Measurements from ENCODE around the gene PPEF1.
A peak's percentile ranks its signal among the peaks of the same experiment; 100 is the strongest.

Gene PPEF1, protein sequence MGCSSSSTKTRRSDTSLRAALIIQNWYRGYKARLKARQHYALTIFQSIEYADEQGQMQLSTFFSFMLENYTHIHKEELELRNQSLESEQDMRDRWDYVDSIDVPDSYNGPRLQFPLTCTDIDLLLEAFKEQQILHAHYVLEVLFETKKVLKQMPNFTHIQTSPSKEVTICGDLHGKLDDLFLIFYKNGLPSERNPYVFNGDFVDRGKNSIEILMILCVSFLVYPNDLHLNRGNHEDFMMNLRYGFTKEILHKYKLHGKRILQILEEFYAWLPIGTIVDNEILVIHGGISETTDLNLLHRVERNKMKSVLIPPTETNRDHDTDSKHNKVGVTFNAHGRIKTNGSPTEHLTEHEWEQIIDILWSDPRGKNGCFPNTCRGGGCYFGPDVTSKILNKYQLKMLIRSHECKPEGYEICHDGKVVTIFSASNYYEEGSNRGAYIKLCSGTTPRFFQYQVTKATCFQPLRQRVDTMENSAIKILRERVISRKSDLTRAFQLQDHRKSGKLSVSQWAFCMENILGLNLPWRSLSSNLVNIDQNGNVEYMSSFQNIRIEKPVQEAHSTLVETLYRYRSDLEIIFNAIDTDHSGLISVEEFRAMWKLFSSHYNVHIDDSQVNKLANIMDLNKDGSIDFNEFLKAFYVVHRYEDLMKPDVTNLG

DNA sequence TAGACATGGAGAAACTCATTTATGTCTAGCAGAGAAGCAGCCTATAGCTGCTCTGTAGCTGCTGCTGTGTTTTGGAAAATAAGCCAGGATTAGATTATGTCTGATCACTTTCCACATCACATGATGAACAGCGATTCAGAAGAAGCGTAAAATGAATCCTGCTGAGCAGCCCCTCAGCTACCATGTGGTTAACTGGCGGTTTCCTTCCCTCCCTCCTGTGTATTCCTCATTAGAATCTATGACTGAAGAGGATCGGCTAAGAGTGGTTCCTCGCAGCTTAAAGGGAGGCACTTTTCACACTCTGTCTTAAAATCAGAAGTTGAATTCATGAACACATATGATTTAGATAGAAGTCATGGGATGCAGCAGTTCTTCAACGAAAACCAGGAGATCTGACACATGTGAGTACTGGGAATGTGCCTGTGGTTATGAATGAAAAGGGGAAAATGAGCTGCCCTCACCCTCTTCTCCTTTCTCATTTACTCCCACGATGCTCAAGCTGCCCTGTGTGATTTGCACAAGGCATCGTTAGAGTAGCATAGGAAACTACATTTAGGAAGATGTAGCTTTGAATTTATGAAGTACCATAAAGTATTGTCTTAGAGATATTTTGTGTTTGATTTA is at the start of gene PPEF1:
TSS of gene PPEF1 (plus strand) at position 220 of the 624 bp plus-strand sequence. CDS start at position 356, 136 bp downstream.
- Histone ChIP-seq H3K27ac (no peak within 1 kb of the TSS), H3K36me3 (replicated peaks) (no peaks in the 10 kb centered on the region), H3K27me3 (replicated peaks) (no peaks in the 10 kb centered on the region), H3K4me3 (ENCODE audit: low read depth, low read length) (no peak within 1 kb of the TSS)
- TF ChIP-seq CTCF (IDR thresholded peaks at IDR 0.05; ENCODE audit: low read depth, low read length, missing control alignments): no peak
- DNase-seq: no peak
- in situ Hi-C loops (cut with HindIII; ENCODE audit: low pct_ligation_motif_present, low sequenced_read_pairs): no loop called here

GRCh38 chrX:18661273-18661672 is 46.2 kb upstream of the PPEF1 start:
- Histone ChIP-seq H3K27me3 (replicated peaks) (no peaks in the 10 kb centered on the region), H3K36me3 (replicated peaks) (no peaks in the 10 kb centered on the region), H3K4me3 (ENCODE audit: low read depth, low read length) (peak overlapping the region; percentile 20), H3K27ac (no peak overlapping the region)
- in situ Hi-C loops (cut with HindIII; ENCODE audit: low pct_ligation_motif_present, low sequenced_read_pairs): no loop called here
- TF ChIP-seq CTCF (IDR thresholded peaks at IDR 0.05; ENCODE audit: low read depth, low read length, missing control alignments): no peak
- DNase-seq: no peak

DNA sequence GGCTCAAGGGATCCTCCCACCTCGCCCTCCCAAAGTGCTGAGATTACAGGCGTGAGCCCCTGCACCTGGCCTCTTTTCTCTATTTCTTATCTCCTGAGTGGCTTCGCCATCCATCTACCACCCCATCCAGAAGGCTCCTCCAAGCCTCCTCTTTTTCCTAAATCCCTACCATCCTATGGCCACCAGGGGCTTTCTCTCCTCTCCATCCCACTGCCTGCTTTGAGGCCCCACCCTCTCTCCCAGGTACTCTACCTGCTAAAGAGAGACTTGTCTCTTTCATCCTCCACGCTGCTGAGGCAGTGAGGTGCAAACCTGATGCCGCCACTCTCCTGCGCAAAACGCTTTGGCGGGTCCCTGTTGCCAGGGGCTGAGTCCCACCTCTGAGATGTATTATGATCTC is 42.5 kb upstream of the PPEF1 start:
- H3K36me3 ChIP-seq (replicated peaks): no peaks in the 10 kb centered on the region
- TF ChIP-seq CTCF (IDR thresholded peaks at IDR 0.05; ENCODE audit: low read depth, low read length, missing control alignments): peak; percentile 23
- H3K27me3 ChIP-seq (replicated peaks): no peaks in the 10 kb centered on the region
- no peak for DNase-seq
- in situ Hi-C loops (cut with HindIII; ENCODE audit: low pct_ligation_motif_present, low sequenced_read_pairs): no loop called here
- H3K4me3 ChIP-seq (ENCODE audit: low read depth, low read length): no peak overlapping the region
- H3K27ac ChIP-seq: no peak overlapping the region

- no peak overlapping the region for H3K4me3 ChIP-seq (ENCODE audit: low read depth, low read length)
- no peaks in the 10 kb centered on the region for H3K36me3 ChIP-seq (replicated peaks)
- in situ Hi-C loops (cut with HindIII; ENCODE audit: low pct_ligation_motif_present, low sequenced_read_pairs): no loop called here
- no peak for DNase-seq
- H3K27me3 ChIP-seq (replicated peaks): no peaks in the 10 kb centered on the region
- no peak overlapping the region for H3K27ac ChIP-seq
- TF ChIP-seq CTCF (IDR thresholded peaks at IDR 0.05; ENCODE audit: low read depth, low read length, missing control alignments): no peak
Observed at GRCh38 chrX:18666614-18667013, 40.8 kb upstream of the PPEF1 start.

DNA sequence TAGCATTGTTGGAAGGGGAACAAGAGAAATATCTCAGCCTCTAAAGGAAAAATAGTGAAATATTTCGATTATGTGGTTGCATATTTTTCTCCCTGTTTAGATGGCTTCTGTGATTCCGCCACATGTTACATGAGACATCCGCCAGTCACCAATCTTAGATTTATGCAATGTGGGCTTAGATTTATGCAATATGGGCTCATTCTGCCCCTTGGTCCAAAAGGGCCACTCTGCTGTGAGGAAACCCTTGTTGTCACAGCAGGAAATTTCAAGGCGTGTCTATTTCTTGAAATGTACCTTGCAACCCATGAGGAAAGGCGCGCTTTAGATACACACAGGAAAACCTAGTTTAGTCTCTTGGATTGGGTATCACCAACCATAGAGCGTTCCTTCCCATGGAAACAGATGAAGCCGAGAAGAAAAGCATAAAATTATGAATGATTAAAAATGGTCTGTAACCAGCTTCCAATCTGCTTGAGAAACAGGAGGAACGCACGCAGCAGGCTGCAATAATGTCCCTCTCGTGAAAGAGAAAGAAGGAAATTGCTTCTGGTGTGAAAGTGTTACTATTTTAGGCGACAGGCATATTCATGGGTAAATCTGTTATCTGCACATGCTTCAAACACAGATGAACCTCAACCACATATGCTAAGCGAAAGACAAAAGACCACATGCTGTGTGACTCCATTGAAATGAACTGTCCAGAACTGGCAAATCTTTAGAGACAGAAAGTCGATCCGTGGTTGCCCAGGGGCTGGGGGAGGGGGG is 39.2 kb upstream of the PPEF1 start:
- DNase-seq: no peak
- Histone ChIP-seq H3K27me3 (replicated peaks) (no peaks in the 10 kb centered on the region), H3K4me3 (ENCODE audit: low read depth, low read length) (no peak overlapping the region), H3K36me3 (replicated peaks) (no peaks in the 10 kb centered on the region), H3K27ac (no peak overlapping the region)
- in situ Hi-C loops (cut with HindIII; ENCODE audit: low pct_ligation_motif_present, low sequenced_read_pairs): no loop called here
- TF ChIP-seq CTCF (IDR thresholded peaks at IDR 0.05; ENCODE audit: low read depth, low read length, missing control alignments): no peak

All from brain microvascular endothelial cell (primary cell).